Effector CD8-positive, alpha-beta T cell (primary cell): ENCODE measurements around the gene KIAA1958.
"Not testable (repeated sequence)": the region's sequence is repeated elsewhere in the genome, so short reads cannot be mapped to it uniquely, and the experiment has no call there.

Experiments used
- DNase-seq: peaks from one replicate; lab custom pipeline; 2025; lab: John Stamatoyannopoulos, UW

Gene KIAA1958

DNA sequence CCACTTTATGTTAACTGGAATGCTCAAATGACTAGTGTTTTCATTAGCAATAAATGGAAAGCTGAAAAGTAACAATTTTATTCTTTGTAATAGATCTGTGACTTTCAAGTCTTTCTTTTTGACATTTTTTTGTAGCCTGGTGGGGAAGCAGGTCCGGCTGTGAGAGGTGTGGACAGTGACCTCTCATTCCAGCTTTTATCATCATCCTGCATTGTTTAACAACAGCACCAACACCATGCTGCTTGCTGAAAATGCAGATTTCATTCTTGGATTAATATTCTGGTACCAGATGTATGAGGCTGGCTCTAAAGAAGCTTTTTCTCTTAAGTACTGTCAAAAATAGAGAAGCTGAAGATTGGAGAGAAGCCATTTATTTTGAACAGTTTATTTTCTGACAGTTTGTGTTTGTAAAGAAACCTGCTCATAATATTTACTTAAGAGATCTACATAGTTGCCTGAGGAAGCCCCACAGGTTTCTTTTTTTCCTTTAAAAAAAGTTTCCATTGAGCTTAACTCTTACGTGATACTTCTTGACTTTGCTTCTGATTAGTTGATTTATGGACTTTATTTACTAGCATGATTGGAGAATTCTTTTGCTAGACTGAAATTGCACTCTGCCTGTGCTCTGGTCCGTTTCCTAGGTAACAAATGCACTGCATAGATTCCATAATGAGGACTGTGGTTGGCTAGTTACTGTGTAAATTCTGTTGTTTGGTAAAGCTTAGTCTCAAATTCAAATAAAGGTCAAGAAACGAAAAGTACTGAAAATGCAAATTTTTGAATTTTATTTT, 3.4 kb downstream of the KIAA1958 start:
- no peak for DNase-seq

DNA sequence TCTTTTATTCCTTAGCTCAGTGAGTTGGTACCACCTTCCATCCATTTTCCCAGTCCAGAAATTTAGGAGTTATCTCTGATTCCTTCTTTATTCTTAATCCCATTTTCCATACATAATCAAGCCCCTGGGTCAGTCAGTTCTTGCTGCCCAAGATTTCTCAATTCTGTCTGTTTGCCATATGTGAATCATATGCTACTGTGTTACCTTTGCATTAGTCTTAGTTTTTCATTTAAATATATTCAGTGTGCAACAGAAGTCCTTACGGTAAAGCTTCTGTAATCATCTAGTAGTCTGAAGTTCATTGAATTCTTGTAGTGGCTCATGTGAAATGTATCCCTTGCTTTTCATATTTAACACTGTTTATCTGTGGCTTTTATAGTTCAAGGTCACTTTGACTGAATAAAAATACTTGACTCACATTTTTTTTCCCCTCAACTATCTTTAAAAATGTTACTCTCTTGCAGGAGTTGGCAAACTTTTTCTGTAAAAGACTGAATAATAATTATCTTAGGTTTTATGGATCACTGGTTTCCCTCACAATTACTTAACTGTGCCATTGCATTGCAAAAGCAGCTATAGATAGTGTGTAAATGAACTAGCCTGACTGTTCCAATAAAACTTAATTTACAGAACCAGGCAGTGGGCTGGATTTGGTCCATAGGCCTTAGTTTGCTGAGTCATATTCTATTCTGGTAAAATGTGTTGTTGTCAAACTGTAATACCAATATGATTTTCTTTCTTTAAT, 6.9 kb downstream of the KIAA1958 start:
- DNase-seq = no peak

DNA sequence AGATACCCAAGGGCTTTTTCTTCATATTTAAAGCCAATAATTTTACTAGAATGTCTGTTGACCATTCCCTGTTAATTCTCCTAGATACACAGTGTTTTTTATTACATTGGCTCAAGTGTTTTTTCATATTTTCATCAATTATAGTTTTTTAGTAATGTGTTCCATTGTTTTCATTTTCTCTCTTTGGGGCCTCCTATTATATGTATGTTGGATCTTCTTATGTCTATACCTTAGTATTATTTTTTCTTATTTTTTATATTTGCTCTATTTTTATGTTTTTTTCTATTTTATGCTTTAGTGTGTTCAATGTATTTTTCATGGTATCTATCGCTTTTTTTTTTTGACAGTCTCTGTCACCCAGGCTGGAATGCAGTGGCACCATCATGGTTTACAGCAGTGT, 7.5 kb downstream of the KIAA1958 start:
- no peak for DNase-seq

DNA sequence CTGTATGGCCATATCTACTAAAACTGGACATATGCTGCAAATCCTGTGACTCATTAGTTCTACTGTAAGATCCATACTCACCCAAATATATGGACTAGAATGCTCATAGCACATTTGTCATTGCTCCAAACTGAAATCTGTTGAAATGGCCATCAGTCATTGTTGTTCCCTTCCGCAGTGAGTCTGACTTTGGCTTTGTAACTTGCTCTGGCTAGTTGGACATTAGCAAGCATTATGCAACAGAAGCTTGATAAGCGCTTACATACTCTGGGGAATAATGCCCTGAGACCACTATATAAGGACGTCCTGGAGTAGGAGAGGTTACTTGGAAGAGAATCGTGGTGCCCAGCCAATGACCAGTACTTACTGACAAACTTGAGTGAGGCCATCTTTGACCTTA, 9.0 kb downstream of the KIAA1958 start:
- DNase-seq = no peak

DNA sequence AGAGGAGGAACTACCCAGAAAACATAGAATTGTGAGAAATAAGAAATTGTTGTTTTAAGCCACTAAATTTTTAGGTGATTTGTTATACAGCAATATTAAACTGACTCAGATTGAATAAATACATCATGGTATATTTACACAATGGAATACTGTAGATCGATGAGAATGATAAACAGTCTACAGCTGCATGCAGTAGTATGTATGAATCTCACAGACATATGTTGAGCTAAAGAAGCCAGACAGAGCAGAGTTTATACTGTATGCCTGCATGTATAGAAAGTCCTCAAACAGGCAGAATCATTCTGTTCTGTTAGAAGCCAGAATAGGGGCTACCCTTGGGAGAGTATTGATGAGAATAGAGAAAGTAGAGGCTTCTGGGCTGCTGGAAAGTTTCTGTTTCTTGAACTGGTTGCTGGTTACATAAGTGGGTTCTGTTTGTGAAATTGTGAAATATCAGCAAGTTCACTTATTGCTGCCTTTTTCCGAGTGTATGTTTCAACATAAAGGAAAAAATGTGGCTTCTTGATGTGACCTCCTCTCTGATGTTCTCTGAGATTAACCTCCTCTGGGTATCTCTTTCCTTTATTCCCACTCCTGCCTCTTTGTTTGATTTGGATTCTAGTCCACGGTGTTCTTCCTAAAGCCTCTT, 9.6 kb downstream of the KIAA1958 start:
- DNase-seq = no peak

DNA sequence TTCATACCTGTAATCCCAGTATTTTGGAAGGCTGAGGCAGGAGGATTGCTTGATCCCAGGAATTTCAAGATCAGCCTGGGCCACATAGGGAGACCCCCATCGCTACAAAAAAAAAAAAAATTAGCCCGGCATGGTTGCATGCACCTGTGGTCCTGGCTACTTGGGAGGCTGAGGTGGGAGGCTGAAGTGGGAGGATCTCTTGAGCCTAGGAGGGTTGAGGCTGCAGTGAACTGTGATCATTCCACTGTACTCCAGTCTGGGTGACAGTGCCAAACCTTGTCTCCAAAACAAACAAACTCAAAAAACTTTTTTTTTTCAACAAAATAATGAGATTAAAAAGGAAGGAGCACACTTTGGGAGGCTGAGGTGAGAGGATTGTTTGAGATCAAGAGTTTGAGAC, 14.2 kb downstream of the KIAA1958 start:
- no peak for DNase-seq

DNA sequence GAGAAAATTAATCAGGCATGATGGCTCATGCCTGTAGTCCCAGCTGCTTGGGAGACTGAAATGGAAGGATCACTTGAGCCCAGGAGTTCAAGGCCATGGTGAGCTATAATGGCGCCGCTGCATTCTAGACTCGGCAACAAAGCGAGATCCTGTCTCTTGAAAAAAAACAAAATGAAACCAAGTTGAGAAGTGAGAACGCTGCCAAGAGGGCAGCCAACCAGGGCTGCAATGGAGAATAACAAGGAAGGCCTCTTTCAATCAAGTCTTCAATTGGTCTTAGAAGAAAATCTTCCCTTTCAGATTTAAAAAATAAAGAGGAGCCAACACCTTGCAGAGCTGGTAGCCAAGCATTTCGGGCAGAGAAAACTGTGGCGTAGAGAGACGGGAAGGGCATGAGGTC, 14.7 kb downstream of the KIAA1958 start:
- no peak for DNase-seq

DNA sequence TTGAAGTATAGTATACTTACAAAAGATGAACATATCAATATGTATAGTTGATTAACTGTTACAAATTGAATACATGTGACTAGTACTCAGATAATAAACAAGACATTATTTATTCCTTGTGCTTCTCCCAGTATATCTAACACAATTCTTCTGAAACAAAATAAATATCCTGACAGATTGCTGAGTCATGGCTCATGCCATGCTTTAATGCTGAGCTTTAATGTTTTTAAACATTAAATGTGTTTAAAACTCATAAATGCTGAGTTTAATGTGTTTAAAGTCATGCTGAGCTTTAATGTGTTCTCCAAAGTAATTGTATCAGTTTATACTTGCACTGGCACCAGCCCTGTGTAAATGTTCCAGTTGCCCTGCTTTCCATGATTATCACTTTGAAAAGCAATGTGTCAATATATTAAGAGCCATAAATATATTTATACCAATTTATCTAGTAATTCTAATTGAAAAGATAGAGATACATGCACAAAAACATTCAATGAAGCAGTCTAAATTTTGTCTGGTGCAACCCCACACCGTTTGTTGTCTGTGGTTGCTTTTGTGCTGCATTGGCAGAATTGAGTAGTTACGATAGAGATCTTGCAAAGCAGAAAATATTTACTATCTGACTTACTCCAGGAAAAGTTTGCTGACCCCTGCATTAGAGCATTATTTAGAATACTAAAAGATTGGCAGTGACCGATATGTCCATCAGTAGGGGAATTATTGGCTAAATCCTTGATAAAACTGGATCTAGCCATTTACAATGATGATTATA, 15.7 kb downstream of the KIAA1958 start:
- no peak for DNase-seq

DNA sequence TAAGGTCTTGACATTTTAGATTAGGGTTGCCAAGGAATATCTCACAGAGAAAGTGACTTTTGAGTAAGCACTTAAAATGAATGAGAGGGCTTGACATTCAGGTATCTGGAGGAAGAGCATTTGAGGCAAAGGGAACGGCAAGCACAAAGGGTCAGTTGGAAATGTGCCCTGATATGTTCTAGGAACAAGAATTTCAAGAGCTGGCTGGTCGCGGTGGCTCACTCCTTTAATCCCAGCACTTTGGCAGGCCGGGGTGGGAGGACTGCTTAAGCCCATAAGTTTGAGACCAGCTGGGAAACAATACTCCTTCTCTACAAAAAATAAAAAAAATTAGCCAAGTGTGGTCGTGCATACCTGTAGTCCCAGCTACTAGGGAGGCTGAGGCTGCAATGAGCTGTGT, 16.5 kb downstream of the KIAA1958 start:
- no peak for DNase-seq

DNA sequence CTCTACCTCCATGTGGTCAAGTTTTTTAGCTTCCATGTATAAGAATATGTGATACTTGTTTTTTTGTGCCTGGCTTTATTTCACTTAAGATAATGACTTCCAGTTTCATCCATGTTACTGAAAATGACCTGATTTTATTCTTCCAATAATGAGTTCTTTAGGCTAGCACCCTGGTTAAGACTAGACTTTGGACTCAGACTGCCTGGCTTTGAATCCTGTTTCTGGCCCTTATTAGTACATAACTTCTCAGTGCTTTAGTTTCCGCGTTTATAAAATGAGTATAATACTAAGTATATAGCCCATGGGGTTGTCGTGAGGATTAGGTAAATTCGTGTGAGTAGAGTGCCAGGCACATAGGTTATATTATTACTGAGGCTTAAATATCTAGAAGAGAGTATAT, 18.5 kb downstream of the KIAA1958 start:
- DNase-seq = no peak

DNA sequence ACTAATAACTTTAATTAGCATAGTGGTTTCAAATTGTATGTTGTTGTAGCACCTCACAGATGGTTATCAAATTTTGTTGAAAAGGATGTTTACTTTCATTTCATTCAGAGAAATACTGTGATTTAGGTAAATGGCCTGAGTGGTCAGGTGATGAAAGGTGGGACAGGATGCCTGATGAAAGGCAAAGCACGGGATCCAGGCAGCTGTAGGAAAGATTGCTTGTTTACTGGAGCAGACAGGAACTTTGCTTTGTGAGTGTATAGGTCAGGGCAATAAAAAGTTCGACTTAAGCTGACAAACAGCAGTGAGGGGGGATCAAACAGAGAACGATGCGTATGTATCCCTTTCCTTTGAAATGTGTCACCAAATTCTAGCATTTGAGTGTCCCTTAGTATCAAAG, 19.0 kb downstream of the KIAA1958 start:
- no peak for DNase-seq

DNA sequence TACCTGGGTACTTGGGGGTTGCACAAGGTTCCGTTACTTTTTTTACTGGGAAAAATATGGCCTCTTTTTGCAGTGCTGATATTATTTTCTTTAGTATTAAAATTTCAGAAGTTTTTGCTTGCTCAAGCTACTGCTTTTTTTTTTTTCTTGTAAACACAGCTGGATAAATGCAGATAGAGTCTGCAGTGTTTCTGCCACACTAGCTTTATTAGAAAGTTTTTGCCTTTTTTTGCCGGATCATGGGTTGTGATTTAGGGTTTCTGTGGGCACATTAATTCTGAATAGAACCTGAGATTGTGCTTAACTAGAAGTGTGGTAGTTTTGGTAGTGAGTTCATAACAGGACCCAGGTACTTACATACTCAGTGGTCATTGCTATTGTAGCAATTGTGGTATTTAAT, 19.9 kb downstream of the KIAA1958 start:
- no peak for DNase-seq

DNA sequence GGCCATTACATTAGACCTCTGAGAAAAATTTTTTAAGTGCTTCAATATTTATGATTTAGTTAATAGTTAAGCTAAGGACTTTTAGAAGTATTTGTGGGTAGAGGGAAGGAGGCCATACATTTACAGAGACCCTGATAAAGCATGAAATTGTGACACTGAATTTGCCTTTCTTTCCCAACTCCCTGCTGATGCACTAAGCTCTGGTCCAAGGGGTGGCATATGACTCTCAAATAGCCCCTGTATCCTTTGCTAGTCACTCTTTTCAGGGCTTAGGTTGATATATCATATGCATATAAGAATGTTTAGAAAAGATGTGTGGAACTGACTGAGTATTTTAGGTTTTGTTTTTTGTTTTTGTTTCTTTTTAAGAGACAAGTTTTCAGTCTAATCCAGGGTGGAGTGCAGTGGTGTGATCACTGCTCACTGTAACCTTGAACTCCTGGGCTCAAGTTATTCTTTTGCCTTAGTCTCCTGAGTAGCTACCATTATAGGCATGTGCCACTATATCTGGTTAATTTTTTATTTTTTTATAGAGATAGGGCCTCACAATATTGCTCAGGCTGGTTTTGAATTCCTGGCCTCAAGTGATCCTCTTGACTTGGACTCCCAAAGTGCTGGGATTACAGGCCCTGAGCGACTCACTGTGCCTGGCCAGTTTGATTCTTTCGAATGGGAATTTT, 20.5 kb downstream of the KIAA1958 start:
- DNase-seq = no peak

DNA sequence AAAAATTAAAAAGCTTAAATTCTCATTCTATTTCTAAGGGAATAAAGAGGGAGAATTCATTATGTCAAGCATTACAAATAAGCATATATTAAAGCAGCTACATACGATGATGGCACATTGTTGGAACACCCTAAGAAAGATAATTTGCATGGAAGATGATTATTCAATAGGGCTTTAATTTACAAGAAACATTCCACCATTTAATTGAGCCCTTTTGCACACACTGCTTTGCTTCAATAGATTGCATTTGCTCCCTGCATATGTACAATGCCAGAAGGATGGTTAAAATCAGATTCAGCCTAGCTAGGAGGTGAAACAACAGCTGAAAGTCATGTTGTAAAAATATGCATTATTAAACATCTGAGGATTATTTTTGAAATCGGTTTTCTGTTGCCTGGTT, 21.8 kb downstream of the KIAA1958 start:
- DNase-seq = no peak

DNA sequence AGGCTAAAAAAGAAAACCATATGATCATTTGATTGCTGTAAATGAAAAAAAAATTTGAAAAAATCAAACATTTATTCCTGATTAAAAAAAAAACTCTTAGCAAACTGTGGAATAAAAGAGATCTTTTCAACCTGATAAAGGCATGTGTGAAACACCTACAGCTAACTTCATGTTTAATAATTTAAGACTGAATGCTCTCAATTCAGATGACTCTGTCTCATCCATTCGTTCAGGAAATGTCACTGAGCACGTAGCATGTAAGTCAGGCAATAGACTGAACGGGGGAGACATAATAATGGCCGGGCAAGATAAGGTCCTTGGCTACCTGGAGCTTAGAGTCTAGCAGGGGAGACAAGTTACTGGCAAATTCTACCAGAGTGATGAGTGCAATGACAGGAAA, 25.8 kb downstream of the KIAA1958 start:
- DNase-seq = not testable (repeated sequence)

DNA sequence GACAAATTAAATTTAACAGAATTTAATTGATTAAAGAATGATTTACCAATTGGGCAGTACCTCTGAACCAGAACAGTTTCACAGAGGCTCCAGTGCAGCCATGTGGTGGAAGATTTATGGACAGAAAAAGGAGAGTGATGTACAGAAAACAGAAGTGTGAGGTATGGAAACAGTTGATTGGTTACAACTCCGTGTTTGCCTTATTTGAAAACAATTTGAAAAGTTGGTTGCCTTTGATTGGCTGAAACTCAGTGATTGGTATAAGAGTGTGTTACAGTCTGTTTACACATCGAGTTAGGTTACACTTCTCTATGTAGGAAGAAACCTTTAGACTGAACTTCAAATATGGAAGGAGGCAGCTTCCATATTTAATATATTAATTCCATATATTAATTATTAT, 30.1 kb downstream of the KIAA1958 start:
- DNase-seq = no peak

DNA sequence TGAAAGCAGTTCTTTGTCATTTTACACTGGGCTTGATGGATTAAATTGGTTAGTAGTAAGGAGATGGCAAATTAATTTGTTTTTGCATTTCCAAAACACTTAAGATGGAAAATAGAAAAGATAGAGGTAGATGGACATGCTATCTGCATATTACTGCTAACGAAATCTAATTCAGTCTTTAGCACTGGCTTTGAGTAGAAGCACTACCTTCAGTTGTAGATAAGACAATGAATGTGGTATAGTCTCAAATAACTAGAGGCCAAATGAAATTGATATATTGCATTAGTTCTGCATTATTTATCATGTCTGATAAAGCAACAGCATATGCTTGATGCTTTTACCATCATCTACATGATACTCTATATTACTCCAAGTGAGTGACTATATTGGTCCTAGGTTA, 33.4 kb downstream of the KIAA1958 start:
- no peak for DNase-seq

DNA sequence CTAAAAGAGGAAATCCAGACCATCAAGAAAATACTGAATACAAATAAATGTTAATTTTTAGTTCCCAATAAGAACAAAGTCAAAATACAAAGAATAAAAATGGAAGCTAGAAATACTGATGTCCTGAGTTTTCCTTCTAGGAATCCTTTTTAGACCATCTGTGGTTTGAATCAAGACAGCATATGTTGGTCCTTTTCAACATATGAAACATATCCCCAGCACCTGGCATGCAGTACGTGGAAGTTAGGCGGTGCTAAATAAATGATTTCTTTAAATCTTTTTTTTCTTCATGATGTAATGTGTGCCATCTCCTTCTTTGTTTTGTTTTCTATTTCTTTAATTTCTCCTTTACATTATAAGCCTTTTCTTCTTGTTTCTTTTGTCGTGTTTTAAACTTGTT, 34.0 kb downstream of the KIAA1958 start:
- no peak for DNase-seq

DNA sequence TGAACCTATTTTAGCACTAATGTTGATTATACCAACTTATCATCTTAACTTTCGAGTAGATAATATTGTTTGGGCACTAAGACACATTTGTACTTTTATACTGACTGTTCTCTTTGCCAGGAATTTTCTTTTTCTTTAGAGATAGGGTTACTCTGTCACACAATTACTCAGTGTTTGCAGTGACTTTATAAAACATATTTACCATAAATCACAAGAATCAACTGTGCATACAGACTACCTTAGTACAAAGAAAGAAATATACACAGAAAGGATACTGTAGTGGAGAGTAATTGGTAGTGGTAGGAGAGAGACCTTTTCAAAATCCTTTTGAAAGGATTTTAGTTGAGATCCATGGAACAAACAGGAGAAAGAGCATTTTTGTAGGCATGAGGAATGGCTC, 40.3 kb downstream of the KIAA1958 start:
- DNase-seq = no peak

DNA sequence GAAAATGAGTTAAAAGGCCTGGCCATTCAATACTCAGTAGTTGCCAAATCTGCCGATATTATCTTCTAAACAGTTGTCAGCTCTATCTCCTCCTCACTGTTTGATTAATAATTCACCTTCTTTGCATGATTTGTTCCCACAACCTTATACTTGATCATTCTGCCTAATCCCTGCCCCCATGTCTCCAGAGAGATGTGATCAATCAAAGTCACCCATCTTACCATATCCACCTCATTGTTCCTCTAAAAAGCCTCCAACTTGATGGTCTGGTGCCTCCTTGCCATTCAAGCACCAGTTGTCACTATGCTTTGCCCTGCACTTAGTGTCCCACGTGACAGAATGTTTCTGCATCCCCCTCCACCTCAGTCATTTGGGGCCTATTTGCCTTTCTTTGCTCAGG, 41.3 kb downstream of the KIAA1958 start:
- DNase-seq = no peak

DNA sequence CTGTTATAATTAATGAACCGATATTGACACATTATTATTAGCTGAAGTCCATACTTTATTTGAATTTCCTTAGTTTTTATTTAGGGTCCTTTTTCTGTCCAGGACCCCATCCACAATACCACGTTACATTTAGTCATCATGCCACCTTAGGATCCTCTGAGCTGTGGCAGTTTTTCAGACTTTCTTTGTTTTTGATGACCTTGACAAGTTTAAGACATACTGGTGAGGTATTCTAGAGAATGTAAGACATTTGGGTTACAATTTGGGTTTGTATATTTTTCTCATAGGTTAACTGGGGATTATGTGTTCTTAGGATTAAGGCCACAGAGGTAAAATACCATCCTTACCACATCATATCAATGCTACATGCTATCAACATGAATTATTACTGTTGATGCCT, 42.7 kb downstream of the KIAA1958 start:
- no peak for DNase-seq

DNA sequence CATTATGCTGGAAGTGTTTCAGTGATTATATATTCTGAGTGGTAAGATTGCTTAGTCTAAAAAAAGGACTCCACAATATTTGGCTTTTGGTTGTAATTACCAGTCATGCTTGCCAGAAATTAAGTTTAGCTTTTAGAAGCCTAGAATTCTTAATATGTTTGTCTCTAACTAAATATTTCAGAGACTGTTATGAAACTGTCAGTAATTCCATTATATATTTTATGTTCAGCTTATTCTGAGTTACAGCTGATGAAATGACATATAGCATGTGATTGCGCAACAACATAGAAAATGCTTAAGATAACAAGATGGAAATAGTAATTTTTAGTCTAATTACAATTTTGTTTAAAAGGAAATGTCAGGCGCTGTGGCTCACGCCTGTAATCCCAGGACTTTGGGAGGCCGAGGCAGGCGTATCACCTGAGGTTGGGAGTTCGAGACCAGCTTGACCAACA, 44.2 kb downstream of the KIAA1958 start:
- no peak for DNase-seq
